Kidney (tissue), 14 donors: ENCODE data around the gene GALNT1. TPM values are rescaled to one million over a fixed set of nuclear protein-coding genes. Genes with fewer than 3 reads are reported as not detected.

Source experiments
- DNase-seq, 5 donors: peaks; one replicate each; pipeline ENCODE4 v3.0.0-alpha.2; 2013 to 2020
- FAIRE-seq: peaks from 2 replicates; lab custom pipeline; 2012; peaks lifted over from hg19 to GRCh38; lab: Jason Lieb, UNC
- H3K27ac ChIP-seq, 2 donors: one replicate each; pipeline ENCODE4 v1.7.0; 2013; ENCODE audit warnings: low read depth in 2 of 2, low read length in 2 of 2, inconsistent platforms in 1 of 2
- H3K27me3 ChIP-seq: one replicate; pipeline ENCODE4 v1.7.1; 2013; ENCODE audit warnings: low read length, inconsistent platforms; ENCODE audit not compliant: control insufficient read depth, insufficient read depth
- H3K36me3 ChIP-seq, 3 donors: one replicate each; pipeline versions ENCODE4 v1.7.0 to v1.7.1; 2013; ENCODE audit warnings: low read length in 3 of 3, control low read depth in 1 of 3, inconsistent platforms in 1 of 3; ENCODE audit not compliant: insufficient read depth in 3 of 3, control insufficient read depth in 2 of 3
- H3K4me1 ChIP-seq, 3 donors: one replicate each; pipeline versions ENCODE4 v1.7.0 to v1.7.1; 2013; ENCODE audit warnings: low read length in 3 of 3, inconsistent platforms in 1 of 3, low read depth in 1 of 3; ENCODE audit not compliant: control insufficient read depth in 2 of 3, insufficient read depth in 2 of 3
- H3K4me3 ChIP-seq, 3 donors: one replicate each; pipeline versions ENCODE4 v1.7.0 to v1.8.1; 2013; ENCODE audit warnings: low read length in 3 of 3, control low read depth in 1 of 3, inconsistent platforms in 1 of 3
- H3K9ac ChIP-seq, 3 donors: one replicate each; pipeline versions ENCODE4 v1.7.0 to v1.7.1; 2013; ENCODE audit warnings: low read length in 3 of 3, control low read depth in 1 of 3, inconsistent platforms in 1 of 3
- H3K9me3 ChIP-seq, 3 donors: one replicate each; pipeline versions ENCODE4 v1.7.0 to v1.7.1; 2013; ENCODE audit warnings: low read length in 3 of 3, control low read depth in 1 of 3, inconsistent platforms in 1 of 3; ENCODE audit not compliant: control insufficient read depth in 2 of 3, insufficient read depth in 1 of 3
- intact Hi-C: fragments of 100-400 bp; cut with DNase I; formaldehyde crosslinking; loops from one replicate; pipeline ENCODE4 v1.11.1; 2022
- polyA plus RNA-seq: library from polyadenylated mRNA; stranded (reverse); fragments of 350-450 nt; fragmentation: Illumina TruSeq; extraction: RNeasy Lipid Tissue Mini Kit (QIAGEN cat#74804); gene quantifications from one replicate; pipeline ENCODE4 v1.2.3, GENCODE V29; 2014; ENCODE audit warnings: low read depth, low replicate concordance; ENCODE audit not compliant: insufficient read depth
- total RNA-seq: library from RNA; stranded (reverse); fragmentation: NEBNext Ultra II Directional; extraction: Animal tissue kit (Norgen Biotek cat#: 25700); gene quantifications from one replicate; pipeline ENCODE4 v1.2.1, GENCODE V29; 2021
- TF ChIP-seq, protein P1 (sequence below): IDR thresholded peaks from 3 replicates; pipeline ENCODE4 v1.5.1; 2012; ENCODE audit warnings: mild to moderate bottlenecking, moderate library complexity, borderline replicate concordance; ENCODE audit not compliant: insufficient read depth; ENCODE audit errors: extremely low read depth
- donor health status: control.
- donor health status: control.
- donor health status: control.
- donor health status: control.
- donor health status: control.
- donor health status: DM: yes; HTN: yes; CAD: no.
- donor health status: Normal renal cell carcinoma (clear cell type).

Gene GALNT1
- total and polyA plus RNA-seq, 2 donors from 2014 or later = 11.8 to 59.3 TPM

- TF ChIP-seq, protein P1, sequence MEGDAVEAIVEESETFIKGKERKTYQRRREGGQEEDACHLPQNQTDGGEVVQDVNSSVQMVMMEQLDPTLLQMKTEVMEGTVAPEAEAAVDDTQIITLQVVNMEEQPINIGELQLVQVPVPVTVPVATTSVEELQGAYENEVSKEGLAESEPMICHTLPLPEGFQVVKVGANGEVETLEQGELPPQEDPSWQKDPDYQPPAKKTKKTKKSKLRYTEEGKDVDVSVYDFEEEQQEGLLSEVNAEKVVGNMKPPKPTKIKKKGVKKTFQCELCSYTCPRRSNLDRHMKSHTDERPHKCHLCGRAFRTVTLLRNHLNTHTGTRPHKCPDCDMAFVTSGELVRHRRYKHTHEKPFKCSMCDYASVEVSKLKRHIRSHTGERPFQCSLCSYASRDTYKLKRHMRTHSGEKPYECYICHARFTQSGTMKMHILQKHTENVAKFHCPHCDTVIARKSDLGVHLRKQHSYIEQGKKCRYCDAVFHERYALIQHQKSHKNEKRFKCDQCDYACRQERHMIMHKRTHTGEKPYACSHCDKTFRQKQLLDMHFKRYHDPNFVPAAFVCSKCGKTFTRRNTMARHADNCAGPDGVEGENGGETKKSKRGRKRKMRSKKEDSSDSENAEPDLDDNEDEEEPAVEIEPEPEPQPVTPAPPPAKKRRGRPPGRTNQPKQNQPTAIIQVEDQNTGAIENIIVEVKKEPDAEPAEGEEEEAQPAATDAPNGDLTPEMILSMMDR = no peak
- no peak overlapping the region for H3K9ac ChIP-seq
- no peak overlapping the region for H3K4me3 ChIP-seq
- no peak overlapping the region for H3K27ac ChIP-seq
- FAIRE-seq = no peak
- no peaks in the 10 kb centered on the region for H3K36me3 ChIP-seq
- no peaks in the 10 kb centered on the region for H3K27me3 ChIP-seq
- intact Hi-C loops = no loop called here
- no peaks in the 10 kb centered on the region for H3K4me1 ChIP-seq
- no peak for DNase-seq
- H3K9me3 ChIP-seq = no peaks in the 10 kb centered on the region
Measured at GRCh38 chr18:35559867-35560266, 21.7 kb upstream of the GALNT1 start.

DNA sequence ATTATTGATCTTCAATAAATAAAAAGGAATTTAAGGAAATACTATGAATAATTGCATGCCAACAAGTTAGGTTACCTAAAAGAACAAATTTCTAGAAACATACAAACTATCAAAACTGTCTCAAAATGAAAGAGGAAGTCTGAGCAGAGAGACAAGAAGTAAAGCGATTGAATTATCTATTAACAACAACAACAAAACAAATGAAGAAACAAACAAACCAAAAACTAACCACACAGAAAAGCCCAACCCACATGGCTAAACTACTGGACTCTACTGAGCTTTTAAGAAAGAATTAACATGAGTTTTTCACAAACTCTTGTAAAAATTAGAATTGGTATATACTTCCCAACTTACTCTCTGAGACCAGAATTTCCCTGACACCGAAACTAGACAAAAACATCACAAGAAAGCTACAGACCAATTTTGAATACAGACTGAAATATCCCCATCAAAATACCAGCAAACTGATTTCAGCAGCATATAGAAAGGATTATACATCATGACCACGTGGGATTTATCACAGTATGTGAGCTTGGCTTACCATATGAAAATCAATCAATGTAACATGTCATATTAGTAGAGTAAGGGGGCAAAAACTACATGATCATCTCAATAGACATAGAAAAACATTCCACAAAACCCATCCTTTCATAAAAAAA is 16.6 kb upstream of the GALNT1 start:
- Histone ChIP-seq H3K4me1 (no peaks in the 10 kb centered on the region), H3K9me3 (no peaks in the 10 kb centered on the region), H3K27ac (no peak overlapping the region), H3K27me3 (no peaks in the 10 kb centered on the region), H3K4me3 (no peak overlapping the region), H3K36me3 (no peaks in the 10 kb centered on the region), H3K9ac (no peak overlapping the region)
- TF ChIP-seq, protein P1 = no peak
- FAIRE-seq (no peak), DNase-seq (no peak)
- intact Hi-C loops = no loop called here

GRCh38 chr18:35566019-35566418 is 15.5 kb upstream of the GALNT1 start:
- no peaks in the 10 kb centered on the region for H3K27me3 ChIP-seq
- H3K9ac ChIP-seq = no peak overlapping the region
- no peak overlapping the region for H3K4me3 ChIP-seq
- H3K9me3 ChIP-seq = no peaks in the 10 kb centered on the region
- no peaks in the 10 kb centered on the region for H3K36me3 ChIP-seq
- DNase-seq = no peak
- intact Hi-C loops = no loop called here
- H3K27ac ChIP-seq = no peak overlapping the region
- no peak for FAIRE-seq
- no peaks in the 10 kb centered on the region for H3K4me1 ChIP-seq
- TF ChIP-seq, protein P1 = no peak

DNA sequence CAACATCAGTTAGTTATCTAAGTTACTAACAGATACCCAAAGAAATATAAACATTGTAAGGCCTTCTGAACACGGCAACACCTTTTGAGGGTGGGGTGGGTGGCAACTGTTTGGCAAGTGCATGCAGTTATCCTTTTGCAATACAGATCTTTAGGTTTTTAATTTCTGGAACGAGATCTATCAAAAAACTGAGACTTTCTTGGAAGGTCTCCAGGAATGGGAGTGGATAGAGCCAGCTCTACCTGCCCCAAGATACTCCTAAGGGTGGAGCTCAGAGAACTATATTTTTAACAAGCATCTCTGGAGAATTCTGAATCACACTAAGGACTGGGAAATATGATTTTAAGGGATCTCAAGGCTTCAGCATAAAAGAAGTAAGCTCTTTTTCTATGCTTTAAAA is 11.4 kb upstream of the GALNT1 start:
- Histone ChIP-seq H3K4me3 (no peak overlapping the region), H3K36me3 (no peaks in the 10 kb centered on the region), H3K9me3 (no peaks in the 10 kb centered on the region), H3K27ac (no peak overlapping the region), H3K4me1 (no peaks in the 10 kb centered on the region), H3K27me3 (no peaks in the 10 kb centered on the region), H3K9ac (no peak overlapping the region)
- FAIRE-seq (no peak), DNase-seq (no peak)
- intact Hi-C loops = no loop called here
- TF ChIP-seq, protein P1 = no peak
